ENCODE results near the gene PTPRD.

DNA sequence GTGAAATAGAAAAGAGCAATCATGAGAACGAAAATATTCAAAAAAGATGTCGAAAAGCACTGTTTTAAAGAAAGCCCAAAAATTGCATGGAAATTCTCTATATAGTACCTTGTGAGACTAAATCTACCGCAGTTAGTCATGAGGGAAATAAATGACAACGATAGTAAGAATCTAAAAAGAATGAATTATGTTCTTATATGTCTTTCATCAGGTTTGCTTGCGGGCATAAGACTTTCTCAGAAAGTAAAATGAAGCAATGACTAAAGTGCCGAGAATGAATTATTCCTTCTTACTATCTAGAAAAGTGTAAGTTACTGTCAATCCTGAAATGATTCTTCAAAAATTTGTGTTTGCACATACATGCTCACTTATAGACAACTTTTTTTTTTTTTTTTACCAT, 26.4 kb downstream of the PTPRD start:
- TF ChIP-seq, protein P1, sequence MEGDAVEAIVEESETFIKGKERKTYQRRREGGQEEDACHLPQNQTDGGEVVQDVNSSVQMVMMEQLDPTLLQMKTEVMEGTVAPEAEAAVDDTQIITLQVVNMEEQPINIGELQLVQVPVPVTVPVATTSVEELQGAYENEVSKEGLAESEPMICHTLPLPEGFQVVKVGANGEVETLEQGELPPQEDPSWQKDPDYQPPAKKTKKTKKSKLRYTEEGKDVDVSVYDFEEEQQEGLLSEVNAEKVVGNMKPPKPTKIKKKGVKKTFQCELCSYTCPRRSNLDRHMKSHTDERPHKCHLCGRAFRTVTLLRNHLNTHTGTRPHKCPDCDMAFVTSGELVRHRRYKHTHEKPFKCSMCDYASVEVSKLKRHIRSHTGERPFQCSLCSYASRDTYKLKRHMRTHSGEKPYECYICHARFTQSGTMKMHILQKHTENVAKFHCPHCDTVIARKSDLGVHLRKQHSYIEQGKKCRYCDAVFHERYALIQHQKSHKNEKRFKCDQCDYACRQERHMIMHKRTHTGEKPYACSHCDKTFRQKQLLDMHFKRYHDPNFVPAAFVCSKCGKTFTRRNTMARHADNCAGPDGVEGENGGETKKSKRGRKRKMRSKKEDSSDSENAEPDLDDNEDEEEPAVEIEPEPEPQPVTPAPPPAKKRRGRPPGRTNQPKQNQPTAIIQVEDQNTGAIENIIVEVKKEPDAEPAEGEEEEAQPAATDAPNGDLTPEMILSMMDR (conservative IDR thresholded peaks at IDR 0.05; ENCODE audit: low read depth, low read length), result no peak
- TF ChIP-seq BHLHE40 (IDR thresholded peaks at IDR 0.05; ENCODE audit: low read depth, low read length) (no peak), RCOR1 (IDR thresholded peaks at IDR 0.05; ENCODE audit: insufficient replicate concordance, low read length) (no peak), NFE2L2 (IDR thresholded peaks at IDR 0.05; ENCODE audit: low read depth, low read length) (no peak)
